ENCODE data around the gene KCNK6.

- TF ChIP-seq CTCF (IDR thresholded peaks at IDR 0.05; ENCODE audit: insufficient read depth, low read length) (no peak), REST (IDR thresholded peaks at IDR 0.05; ENCODE audit: insufficient replicate concordance, low read depth) (no peak), POLR2AphosphoS5 (IDR thresholded peaks at IDR 0.05; ENCODE audit: low read depth) (no peak), GABPA (IDR thresholded peaks at IDR 0.05; ENCODE audit: low read depth) (no peak), SPI1 (IDR thresholded peaks at IDR 0.05; ENCODE audit: borderline replicate concordance, low read depth) (no peak)
Observed at GRCh38 chr19:38377052-38377451, 57.4 kb downstream of the KCNK6 start.
